GM08714 (cell line): ENCODE data around the gene TRIM17.

Source experiments
- H3K4me3 ChIP-seq: fragments of 200-500 bp; sonication (Bioruptor generic); 2 replicates; pipeline ENCODE4 v1.5.1; 2014; ENCODE audit warnings: mild to moderate bottlenecking, low read length, inconsistent platforms
- ZNF274 ChIP-seq: IDR thresholded peaks from 2 replicates; pipeline ENCODE4 v1.6.1; 2012; ENCODE audit warnings: mild to moderate bottlenecking, low read depth, low read length

Gene TRIM17

DNA sequence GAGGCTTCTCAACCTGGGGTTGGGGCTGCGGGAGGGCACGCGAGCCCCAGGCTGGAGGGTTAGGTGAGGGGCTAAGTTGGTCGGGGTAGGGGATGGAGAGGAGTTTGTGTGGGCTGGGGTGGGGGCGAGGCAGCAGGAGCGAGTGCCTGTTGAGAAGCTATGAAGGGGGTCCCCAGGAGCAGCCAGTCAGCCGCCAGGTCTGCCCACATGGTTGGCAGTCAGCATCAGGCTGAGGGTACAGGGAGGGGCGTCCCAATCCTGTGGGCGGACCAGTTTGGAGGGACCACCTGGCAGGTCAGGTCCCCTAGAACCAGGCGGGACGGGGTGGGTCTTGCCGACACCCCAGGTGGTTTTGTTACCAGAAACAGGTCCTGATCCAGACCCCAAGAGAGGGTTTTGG lies 400 bp upstream of the TRIM17 start:
- TF ChIP-seq ZNF274: no peak
- no peak overlapping the region for H3K4me3 ChIP-seq

DNA sequence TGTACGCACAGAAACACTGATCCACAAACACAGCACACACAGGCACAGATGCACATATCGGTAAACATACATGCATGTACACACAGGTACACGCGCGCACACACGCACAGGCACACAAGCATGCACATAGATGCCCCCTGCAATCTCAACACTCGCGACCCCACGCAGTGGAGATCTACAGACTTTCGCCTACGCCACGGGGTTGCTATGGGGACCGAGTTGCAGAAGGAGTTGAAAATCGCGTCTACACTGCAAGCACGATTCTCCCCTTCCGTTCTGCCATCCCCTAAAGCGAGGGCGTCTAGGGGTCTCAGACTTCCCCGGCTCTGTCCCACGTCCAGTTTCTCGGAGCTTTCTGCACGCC lies 826 bp downstream of the TRIM17 start:
- H3K4me3 ChIP-seq: no peak overlapping the region
- no peak for TF ChIP-seq ZNF274

DNA sequence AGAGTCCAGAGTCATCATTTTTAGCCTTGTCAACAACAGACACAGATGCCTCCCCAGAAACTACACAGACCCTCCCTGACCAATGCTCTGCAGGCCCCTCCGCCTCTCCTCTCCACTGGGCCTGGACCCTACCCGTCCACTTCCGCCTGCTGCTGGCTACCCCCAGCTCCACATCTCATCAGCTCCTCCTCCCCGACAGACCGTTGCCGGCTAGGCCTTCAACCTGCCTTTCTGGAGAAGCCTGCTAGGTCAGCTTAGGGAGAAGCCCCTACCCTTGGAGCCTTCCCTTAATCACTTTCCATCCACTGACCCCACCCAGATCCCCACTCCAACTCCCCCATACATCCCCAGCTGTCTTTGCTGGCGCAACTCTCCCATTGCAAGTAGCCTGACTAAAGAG lies 1.4 kb downstream of the TRIM17 start:
- TF ChIP-seq ZNF274: no peak
- H3K4me3 ChIP-seq: no peak overlapping the region

DNA sequence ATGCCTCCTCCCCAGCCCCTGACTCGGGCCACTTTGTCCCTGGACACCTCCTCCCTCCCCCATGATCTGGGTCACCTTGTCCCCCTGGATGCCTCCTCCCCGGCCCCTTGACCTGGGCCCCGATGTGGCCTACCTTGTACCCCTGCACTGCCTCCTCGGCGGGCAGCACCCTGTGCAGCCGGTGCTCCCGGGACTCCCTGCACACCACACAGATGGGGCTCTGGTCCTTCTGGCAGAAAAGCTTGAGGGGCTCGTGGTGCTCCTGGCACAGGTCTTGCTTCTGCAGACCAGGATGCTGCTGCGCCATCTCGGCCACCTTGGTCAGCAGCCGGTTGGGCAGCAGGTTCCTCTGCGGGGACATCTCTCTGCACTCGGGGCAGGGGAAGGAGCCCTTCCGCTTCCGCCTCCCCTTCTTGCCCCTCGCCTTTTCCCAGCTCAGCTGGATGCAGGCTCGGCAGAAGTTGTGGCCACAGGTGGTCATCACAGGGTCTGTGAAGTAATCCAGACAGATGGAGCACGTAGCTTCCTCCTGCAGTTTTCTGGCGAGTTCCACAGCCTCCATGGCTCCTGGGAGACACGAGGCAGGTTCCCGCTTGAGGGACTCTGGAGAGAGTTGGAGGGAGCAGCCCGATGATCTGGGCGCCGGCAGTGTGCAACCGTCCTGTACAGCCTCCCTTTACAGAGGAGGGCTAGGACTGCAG lies 2.0 kb downstream of the TRIM17 start:
- no peak overlapping the region for H3K4me3 ChIP-seq
- no peak for TF ChIP-seq ZNF274

- H3K4me3 ChIP-seq: no peak overlapping the region
- no peak for TF ChIP-seq ZNF274
Measured at GRCh38 chr1:228413241-228414010, 3.2 kb downstream of the TRIM17 start.

DNA sequence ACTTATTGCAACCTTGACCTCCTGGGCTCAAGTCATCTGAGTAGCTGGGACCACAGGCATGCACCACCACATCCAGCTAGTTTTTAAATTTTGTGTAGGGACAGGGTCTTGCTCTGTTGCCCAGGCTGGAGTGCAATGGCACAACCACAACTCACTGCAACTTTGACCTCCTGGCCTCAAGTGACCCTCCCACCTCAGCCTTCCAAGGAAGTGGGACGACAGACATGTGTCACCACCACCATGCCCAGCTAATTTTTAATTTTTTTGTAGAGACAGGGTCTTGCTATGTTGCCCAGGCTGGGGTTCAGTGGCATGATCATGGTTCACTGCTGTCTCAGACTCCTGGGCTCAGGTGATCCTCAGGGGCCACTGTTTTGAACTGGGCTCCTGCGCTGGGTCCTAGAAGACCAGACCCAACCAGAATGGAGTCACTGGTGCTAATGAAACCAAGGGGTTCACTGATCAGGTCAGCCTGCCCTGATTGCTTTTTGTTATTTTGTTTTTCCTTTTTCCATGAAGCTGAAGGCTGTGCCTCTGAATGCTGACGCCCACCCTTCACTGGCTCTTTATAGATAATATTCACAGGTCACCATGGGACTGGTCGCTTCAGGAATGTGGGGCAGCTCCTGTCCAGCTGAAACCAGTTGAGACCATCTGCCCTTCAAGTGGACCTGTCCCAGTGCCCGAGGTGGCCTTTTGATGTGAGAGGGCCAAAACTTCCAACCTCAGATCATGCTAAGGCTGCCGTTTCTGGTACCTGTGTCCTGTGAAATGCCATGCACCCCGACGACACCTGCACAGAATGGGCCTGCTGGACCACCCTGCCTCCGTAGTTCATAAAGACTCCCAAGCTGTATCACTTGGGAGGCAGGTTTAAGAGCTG lies 4.9 kb downstream of the TRIM17 start:
- TF ChIP-seq ZNF274: no peak
- H3K4me3 ChIP-seq: no peak overlapping the region

- no peak for TF ChIP-seq ZNF274
- H3K4me3 ChIP-seq: no peak overlapping the region
Measured at GRCh38 chr1:228411121-228411520, 5.5 kb downstream of the TRIM17 start.

GRCh38 chr1:228410671-228411070 lies 6.0 kb downstream of the TRIM17 start:
- no peak for TF ChIP-seq ZNF274
- no peak overlapping the region for H3K4me3 ChIP-seq

GRCh38 chr1:228410015-228410414 lies 6.6 kb downstream of the TRIM17 start:
- H3K4me3 ChIP-seq: no peak overlapping the region
- no peak for TF ChIP-seq ZNF274

GRCh38 chr1:228408869-228409805 lies 7.5 kb downstream of the TRIM17 start:
- H3K4me3 ChIP-seq: no peak overlapping the region
- no peak for TF ChIP-seq ZNF274

DNA sequence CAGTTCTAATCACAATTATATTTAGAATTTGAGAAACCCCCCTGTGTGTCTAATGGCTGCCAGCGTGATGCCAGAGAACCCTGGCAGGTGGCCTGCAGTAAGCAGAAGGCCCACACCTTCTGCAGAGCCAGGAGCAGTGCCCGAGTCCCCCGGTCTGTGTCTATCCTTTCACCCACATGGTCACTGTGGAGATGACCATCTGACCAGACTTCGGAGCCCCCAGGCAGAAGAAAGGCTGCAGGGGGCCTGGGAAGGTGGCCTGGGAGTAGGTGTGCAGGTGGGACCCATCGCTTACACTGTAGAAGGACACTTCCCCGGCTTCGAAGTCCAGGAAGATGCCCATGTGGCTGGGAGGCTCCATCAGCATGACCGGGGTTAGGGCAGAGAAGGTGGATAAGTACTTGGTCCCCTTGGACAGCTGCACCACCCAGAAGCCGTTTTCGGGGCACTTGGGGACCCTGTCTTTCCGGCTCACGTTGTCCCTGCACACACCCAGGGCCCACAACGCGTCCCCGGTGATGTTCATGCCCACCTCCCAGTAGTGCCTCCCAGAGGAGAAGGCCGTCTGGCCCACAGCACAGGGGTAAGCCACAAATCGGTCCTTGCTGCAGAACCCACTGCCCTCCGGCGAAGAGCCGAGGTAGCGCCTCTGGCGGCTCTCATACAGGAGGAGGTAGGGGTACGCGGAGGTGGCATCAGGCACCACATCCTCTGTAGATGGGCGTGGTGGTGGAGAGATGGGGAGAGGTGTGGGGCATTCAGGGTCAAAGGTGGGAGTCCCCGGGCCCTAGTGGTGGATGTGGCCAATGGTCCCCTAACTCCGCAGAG lies 8.4 kb downstream of the TRIM17 start:
- no peak overlapping the region for H3K4me3 ChIP-seq
- TF ChIP-seq ZNF274: no peak

GRCh38 chr1:228407106-228408040 lies 9.3 kb downstream of the TRIM17 start:
- no peak for TF ChIP-seq ZNF274

More at GRCh38 chr1:228407106-228408040, 9.3 kb downstream of the TRIM17 start:
- H3K4me3 ChIP-seq: peak overlapping the region; percentile 73
